Keratinocyte (primary cell): ENCODE measurements around the gene IL1RAPL1. TPM values are rescaled to one million over a fixed set of nuclear protein-coding genes. Genes with fewer than 3 reads are reported as not detected.

Experiments
- DNase-seq: peaks from one replicate; pipeline ENCODE4 v3.0.0-alpha.2; 2011; ENCODE audit warnings: low read depth, missing footprints, low spot score
- FAIRE-seq: peaks from 2 replicates; lab custom pipeline; 2011; peaks lifted over from hg19 to GRCh38; lab: Jason Lieb, UNC
- H2AFZ ChIP-seq: 2 replicates; pipeline ENCODE4 v1.6.0; 2012; ENCODE audit warnings: low read length, control low read depth, inconsistent platforms; ENCODE audit not compliant: control insufficient read depth
- H3K27ac ChIP-seq: 2 replicates; pipeline ENCODE4 v1.5.1; 2011; ENCODE audit warnings: low read length; ENCODE audit not compliant: control insufficient read depth, insufficient read depth
- H3K27me3 ChIP-seq: 3 replicates; pipeline ENCODE4 v1.6.0; 2011; ENCODE audit warnings: low read length; ENCODE audit not compliant: control insufficient read depth, insufficient read depth; ENCODE audit errors: extremely low read depth
- H3K36me3 ChIP-seq, 2 experiments: 2 replicates in 1 of 2; 3 replicates in 1 of 2; pipeline ENCODE4 v1.5.1; 2011; ENCODE audit warnings: low read length in 2 of 2, mild to moderate bottlenecking in 1 of 2; ENCODE audit not compliant: control insufficient read depth in 2 of 2, insufficient read depth in 2 of 2; ENCODE audit errors: extremely low read depth in 1 of 2
- H3K4me1 ChIP-seq: 3 replicates; pipeline ENCODE4 v1.5.1; 2011; ENCODE audit warnings: low read length; ENCODE audit not compliant: control insufficient read depth, insufficient read depth; ENCODE audit errors: extremely low read depth
- H3K4me2 ChIP-seq: 3 replicates; pipeline ENCODE4 v1.6.0; 2011; ENCODE audit warnings: low read depth, low read length; ENCODE audit not compliant: control insufficient read depth, insufficient read depth; ENCODE audit errors: extremely low read depth
- H3K4me3 ChIP-seq, 3 experiments: fragments of 200-600 bp in 1 of 3; sonication (generic) in 1 of 3; 2 replicates in 2 of 3; 3 replicates in 1 of 3; pipeline ENCODE4 v1.5.1; 2011 to 2016; ENCODE audit warnings: low read length in 3 of 3, mild to moderate bottlenecking in 3 of 3, control low read depth in 2 of 3, inconsistent platforms in 1 of 3, low read depth in 1 of 3, mixed read lengths in 1 of 3, mixed run types in 1 of 3, moderate library complexity in 1 of 3; ENCODE audit not compliant: control insufficient read depth in 2 of 3, insufficient read depth in 2 of 3; ENCODE audit errors: extremely low read depth in 1 of 3
- H3K79me2 ChIP-seq: 2 replicates; pipeline ENCODE4 v1.6.0; 2012; ENCODE audit warnings: low read length; ENCODE audit not compliant: control insufficient read depth, insufficient read depth
- H3K9ac ChIP-seq: 3 replicates; pipeline ENCODE4 v1.6.0; 2011; ENCODE audit warnings: low read length; ENCODE audit not compliant: control insufficient read depth, insufficient read depth; ENCODE audit errors: extremely low read depth
- H3K9me1 ChIP-seq: 3 replicates; pipeline ENCODE4 v1.6.0; 2011; ENCODE audit warnings: low read length; ENCODE audit not compliant: control insufficient read depth, insufficient read depth; ENCODE audit errors: extremely low read depth
- H3K9me3 ChIP-seq: 2 replicates; pipeline ENCODE4 v1.5.1; 2012; ENCODE audit warnings: low read depth, low read length; ENCODE audit not compliant: control insufficient read depth
- H4K20me1 ChIP-seq: 3 replicates; pipeline ENCODE4 v1.6.0; 2011; ENCODE audit warnings: low read length; ENCODE audit not compliant: control insufficient read depth, insufficient read depth; ENCODE audit errors: extremely low read depth
- EZH2 ChIP-seq: IDR thresholded peaks from one replicate; pipeline ENCODE4 v1.6.1; 2012; ENCODE audit warnings: inconsistent platforms, mild to moderate bottlenecking, low read length, moderate library complexity
- dilution Hi-C: fragments of 300-500 bp; cut with MboI; formaldehyde crosslinking; loops from one replicate; pipeline ENCODE4 v1.7.0; 2020; ENCODE audit warnings: low sequenced_read_pairs; ENCODE audit not compliant: extremely low pct_ligation_motif_present
- polyA plus RNA-seq, 5 experiments: library from polyadenylated mRNA; depleted of rRNA in 3 of 5; stranded (reverse) in 3 of 5; stranded (forward) in 1 of 5; unstranded in 1 of 5; fragments of >200 nt; gene quantifications; 1 replicate in 1 of 5; 2 replicates in 3 of 5; 3 replicates in 1 of 5; pipeline versions ENCODE4 v1.2.1 to v1.2.3, GENCODE V29; 2011 to 2012; ENCODE audit warnings: missing spikeins in 2 of 5, low read depth in 1 of 5, low replicate concordance in 1 of 5
- TF ChIP-seq, protein P1 (sequence below), 3 experiments: IDR thresholded peaks in 1 of 3; conservative IDR thresholded peaks in 1 of 3; optimal IDR thresholded peaks in 1 of 3; 2 replicates in 2 of 3; 3 replicates in 1 of 3; pipeline versions ENCODE3 to v1.5.1; 2011; ENCODE audit warnings: low read length in 3 of 3, mild to moderate bottlenecking in 3 of 3, moderate library complexity in 2 of 3, control low read depth in 1 of 3, inconsistent platforms in 1 of 3; ENCODE audit not compliant: insufficient read depth in 2 of 3; ENCODE audit errors: extremely low read depth in 1 of 3

Gene IL1RAPL1
- polyA plus RNA-seq, 1 donor (not counting 4 experiments of a cell fraction or from before 2014, with no cell fraction given) = 2.8 TPM

- H3K9ac ChIP-seq = no peak overlapping the region
- H3K36me3 ChIP-seq = no peaks in the 10 kb centered on the region
- H3K27me3 ChIP-seq = no peaks in the 10 kb centered on the region
- H3K4me1 ChIP-seq = no peaks in the 10 kb centered on the region
- H3K79me2 ChIP-seq = no peaks in the 10 kb centered on the region
- no peak overlapping the region for H3K4me3 ChIP-seq
- H2AFZ ChIP-seq = no peak overlapping the region
- no peaks in the 10 kb centered on the region for H4K20me1 ChIP-seq
- FAIRE-seq = no peak
- dilution Hi-C loops = no loop called here
- H3K9me3 ChIP-seq = no peaks in the 10 kb centered on the region
- H3K4me2 ChIP-seq = no peak overlapping the region
- H3K9me1 ChIP-seq = no peaks in the 10 kb centered on the region
- no peak for DNase-seq
- H3K27ac ChIP-seq = no peak overlapping the region
- TF ChIP-seq, protein P1, sequence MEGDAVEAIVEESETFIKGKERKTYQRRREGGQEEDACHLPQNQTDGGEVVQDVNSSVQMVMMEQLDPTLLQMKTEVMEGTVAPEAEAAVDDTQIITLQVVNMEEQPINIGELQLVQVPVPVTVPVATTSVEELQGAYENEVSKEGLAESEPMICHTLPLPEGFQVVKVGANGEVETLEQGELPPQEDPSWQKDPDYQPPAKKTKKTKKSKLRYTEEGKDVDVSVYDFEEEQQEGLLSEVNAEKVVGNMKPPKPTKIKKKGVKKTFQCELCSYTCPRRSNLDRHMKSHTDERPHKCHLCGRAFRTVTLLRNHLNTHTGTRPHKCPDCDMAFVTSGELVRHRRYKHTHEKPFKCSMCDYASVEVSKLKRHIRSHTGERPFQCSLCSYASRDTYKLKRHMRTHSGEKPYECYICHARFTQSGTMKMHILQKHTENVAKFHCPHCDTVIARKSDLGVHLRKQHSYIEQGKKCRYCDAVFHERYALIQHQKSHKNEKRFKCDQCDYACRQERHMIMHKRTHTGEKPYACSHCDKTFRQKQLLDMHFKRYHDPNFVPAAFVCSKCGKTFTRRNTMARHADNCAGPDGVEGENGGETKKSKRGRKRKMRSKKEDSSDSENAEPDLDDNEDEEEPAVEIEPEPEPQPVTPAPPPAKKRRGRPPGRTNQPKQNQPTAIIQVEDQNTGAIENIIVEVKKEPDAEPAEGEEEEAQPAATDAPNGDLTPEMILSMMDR (optimal IDR thresholded peaks at IDR 0.05 in 1 of 3, IDR thresholded peaks at IDR 0.05 in 1 of 3, conservative IDR thresholded peaks at IDR 0.05 in 1 of 3; ENCODE audit: extremely low read depth in 1 of 3, insufficient read depth in 2 of 3, low read length in 3 of 3) = no peak
- no peak for TF ChIP-seq EZH2
These were observed 1139.6 kb downstream of the IL1RAPL1 start for GRCh38 chrX:29726811-29727210.

DNA sequence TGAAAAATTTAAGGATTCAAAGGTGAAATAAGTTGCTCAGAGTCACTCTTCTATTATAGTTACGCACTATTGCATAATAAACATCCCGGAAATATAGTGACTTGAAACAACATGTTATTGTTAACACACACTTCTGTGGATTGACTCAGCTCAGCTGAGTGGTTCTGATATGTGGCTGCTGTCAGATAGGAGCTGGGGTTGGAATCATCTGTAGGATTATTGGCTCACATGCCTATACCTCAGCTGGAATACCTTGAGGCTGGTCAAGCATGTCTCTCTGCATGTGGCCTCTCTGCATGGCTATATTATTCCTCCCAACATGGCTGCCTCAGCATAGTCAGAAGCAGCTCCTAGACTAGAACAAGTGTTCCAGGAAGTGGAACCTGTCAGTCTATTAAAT lies 1141.4 kb downstream of the IL1RAPL1 start:
- Histone ChIP-seq H3K4me3 (no peak overlapping the region), H3K79me2 (no peaks in the 10 kb centered on the region), H3K27ac (no peak overlapping the region), H3K9me1 (no peaks in the 10 kb centered on the region), H3K9ac (no peak overlapping the region), H3K9me3 (no peaks in the 10 kb centered on the region), H2AFZ (no peak overlapping the region), H4K20me1 (no peaks in the 10 kb centered on the region), H3K4me2 (no peak overlapping the region), H3K27me3 (no peaks in the 10 kb centered on the region), H3K36me3 (no peaks in the 10 kb centered on the region), H3K4me1 (no peaks in the 10 kb centered on the region)
- dilution Hi-C loops = no loop called here
- DNase-seq (no peak), FAIRE-seq (no peak)
- TF ChIP-seq EZH2 = no peak
- TF ChIP-seq, protein P1 (optimal IDR thresholded peaks at IDR 0.05 in 1 of 3, IDR thresholded peaks at IDR 0.05 in 1 of 3, conservative IDR thresholded peaks at IDR 0.05 in 1 of 3; ENCODE audit: extremely low read depth in 1 of 3, insufficient read depth in 2 of 3, low read length in 3 of 3) = no peak
